GM12878 (cell line): ENCODE data around the gene C20orf96.
"Not testable (repeated sequence)": the region's sequence is repeated elsewhere in the genome, so short reads cannot be mapped to it uniquely, and the experiment has no call there.

Experiments used
- CBFB ChIP-seq: IDR thresholded peaks from 2 replicates; pipeline ENCODE4 v1.6.1; 2016; ENCODE audit warnings: antibody characterized with exemption, low read depth
- CTCF ChIP-seq, 3 experiments: IDR thresholded peaks in 2 of 3; conservative IDR thresholded peaks in 1 of 3; 2 replicates each; pipeline ENCODE4 v1.5.1; 2011; ENCODE audit warnings: low read depth in 3 of 3, low read length in 3 of 3, mild to moderate bottlenecking in 3 of 3, control low read depth in 2 of 3, moderate library complexity in 2 of 3, inconsistent platforms in 1 of 3, mixed read lengths in 1 of 3; ENCODE audit not compliant: control insufficient read depth in 2 of 3, insufficient read depth in 1 of 3; ENCODE audit errors: extremely low read depth in 1 of 3
- FOXM1 ChIP-seq: IDR thresholded peaks from 2 replicates; pipeline ENCODE4 v1.6.1; 2012; ENCODE audit warnings: low read depth, mild to moderate bottlenecking, inconsistent platforms, low read length, moderate library complexity
- GABPA ChIP-seq: IDR thresholded peaks from 2 replicates; pipeline ENCODE4 v1.6.1; 2014; ENCODE audit warnings: antibody characterized with exemption, low read depth, mild to moderate bottlenecking, inconsistent platforms
- KDM1A ChIP-seq: fragments of 200-600 bp; sonication (generic); IDR thresholded peaks from 2 replicates; pipeline ENCODE4 v1.6.1; 2016; ENCODE audit warnings: borderline replicate concordance
- POLR2A ChIP-seq: IDR thresholded peaks from 2 replicates; pipeline ENCODE4 v1.6.1; 2011; ENCODE audit warnings: low read depth, mild to moderate bottlenecking, low read length
- POLR2AphosphoS5 ChIP-seq: IDR thresholded peaks from 2 replicates; pipeline ENCODE4 v1.6.1; 2011; ENCODE audit warnings: mild to moderate bottlenecking, low read length, inconsistent platforms
- RFX5 ChIP-seq: IDR thresholded peaks from 2 replicates; pipeline ENCODE4 v1.6.1; 2011; ENCODE audit warnings: low read depth, low read length, improper control_type of control experiment
- SP1 ChIP-seq: IDR thresholded peaks from one replicate; pipeline ENCODE4 v1.6.1; 2011; ENCODE audit warnings: low read depth, low read length
- TCF12 ChIP-seq: IDR thresholded peaks from 2 replicates; pipeline ENCODE4 v1.6.1; 2011; ENCODE audit warnings: low read depth, mild to moderate bottlenecking, low read length

GRCh38 chr20:225879-226278, 64.7 kb downstream of the C20orf96 start:
- not testable (repeated sequence) for TF ChIP-seq KDM1A; POLR2AphosphoS5; TCF12; CBFB; CTCF (IDR thresholded peaks at IDR 0.05 in 2 of 3, conservative IDR thresholded peaks at IDR 0.05 in 1 of 3; ENCODE audit: control insufficient read depth in 2 of 3, extremely low read depth in 1 of 3, insufficient read depth in 1 of 3, low read depth in 3 of 3, low read length in 3 of 3); GABPA; SP1; POLR2A; FOXM1; RFX5
